GM21786 (cell line): ENCODE data around the gene WNT10A.

Experiments
- ATAC-seq: cut with Tn5 transposase; IDR thresholded peaks from one replicate; pipeline ENCODE4 v1.9.1; 2021; ENCODE audit not compliant: unreplicated experiment

The WNT10A gene

DNA sequence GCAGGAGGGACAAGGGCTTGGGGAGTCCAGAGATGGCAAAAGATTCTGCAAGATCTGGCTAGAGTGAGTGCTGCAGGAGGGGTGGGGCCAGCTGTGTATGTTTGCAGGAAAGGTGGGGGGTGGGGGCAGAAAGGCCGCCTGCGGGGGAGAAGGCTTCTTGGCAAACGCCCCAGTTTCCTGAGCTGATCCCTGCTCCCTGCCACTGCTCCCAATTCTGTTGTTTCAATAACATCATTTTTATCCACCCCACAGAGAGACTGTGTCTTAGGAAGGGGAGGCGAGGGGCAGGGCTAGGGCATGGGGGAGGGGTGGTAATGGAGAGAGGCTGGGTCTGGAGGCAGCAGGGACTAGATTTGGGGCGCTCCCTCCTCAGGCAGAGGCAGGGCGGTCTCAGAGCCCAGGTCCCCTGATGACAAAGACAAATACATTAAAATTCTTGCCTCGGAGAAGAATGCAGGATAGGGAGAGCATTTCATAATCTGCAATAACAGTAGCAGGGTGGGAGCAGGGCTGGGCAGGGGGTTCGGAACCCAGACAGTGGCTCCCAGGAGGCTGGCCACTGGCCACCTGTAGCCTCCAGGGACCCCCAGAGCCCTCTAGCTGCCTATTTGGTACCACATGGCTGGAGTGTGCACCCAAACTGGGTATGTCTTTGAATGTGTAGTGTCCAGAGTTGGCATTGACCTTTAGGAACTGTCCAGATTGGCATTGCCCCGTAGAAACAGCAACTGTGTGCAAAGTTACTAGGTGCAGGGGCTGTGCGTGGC, 23.1 kb upstream of the WNT10A start:
- no peak for ATAC-seq

DNA sequence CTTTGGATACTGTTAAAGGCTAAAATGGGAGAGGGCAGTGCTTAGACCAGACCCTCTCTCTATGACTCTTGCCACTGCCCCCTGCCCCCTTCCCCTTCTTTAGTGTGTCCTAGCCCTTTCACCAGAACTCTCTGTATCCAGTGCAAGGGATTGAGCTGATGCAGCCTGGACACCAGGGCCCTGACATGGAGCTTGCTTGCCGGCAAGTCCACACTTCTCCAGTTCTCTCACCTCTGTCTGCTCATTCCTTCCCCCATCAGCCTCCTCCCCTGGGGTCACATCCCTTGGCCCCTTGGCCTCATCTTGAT, 22.6 kb upstream of the WNT10A start:
- no peak for ATAC-seq

DNA sequence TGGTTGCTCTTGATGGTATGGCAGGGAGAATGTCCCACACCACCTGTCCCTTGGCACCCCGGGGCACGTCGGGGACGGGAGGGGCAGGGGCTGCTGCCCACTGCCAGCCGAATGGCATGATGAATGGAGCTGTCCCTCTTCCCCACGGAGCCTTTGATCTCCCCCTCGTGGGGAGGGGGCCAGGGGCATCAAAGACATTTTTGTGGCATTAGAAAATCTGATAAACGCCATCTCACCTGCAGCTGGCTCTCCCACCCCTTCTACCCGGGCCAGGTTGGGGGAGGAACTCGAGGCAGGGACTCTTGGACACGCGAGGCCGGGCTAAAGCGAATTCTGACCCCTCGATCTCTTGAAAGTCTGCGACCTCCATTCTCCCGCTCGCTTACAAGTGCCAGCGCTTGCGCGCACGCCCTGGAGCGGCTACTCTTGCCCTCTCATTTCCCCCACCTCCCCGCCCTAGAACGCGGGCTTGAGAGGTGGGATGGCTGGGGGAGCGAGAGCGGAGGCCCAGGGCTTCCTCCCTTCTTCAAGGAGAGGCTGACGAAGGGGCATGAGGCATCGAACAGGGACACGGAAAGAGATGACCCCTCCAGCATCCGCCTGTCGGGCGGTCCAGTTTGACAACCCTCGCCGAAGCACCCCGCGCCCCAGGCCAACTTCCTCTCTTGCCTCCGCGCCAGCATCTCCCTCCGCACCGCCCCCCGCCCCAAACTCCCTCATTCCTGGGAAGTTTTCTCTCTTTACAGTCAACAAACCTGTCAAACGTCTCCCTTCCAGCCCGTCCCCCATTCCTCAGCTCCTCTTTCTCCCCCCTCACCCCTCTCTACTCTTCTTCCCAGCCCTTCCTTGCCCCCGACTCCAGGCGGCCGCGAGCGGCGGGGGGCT, 21.7 kb upstream of the WNT10A start:
- ATAC-seq, result no peak

DNA sequence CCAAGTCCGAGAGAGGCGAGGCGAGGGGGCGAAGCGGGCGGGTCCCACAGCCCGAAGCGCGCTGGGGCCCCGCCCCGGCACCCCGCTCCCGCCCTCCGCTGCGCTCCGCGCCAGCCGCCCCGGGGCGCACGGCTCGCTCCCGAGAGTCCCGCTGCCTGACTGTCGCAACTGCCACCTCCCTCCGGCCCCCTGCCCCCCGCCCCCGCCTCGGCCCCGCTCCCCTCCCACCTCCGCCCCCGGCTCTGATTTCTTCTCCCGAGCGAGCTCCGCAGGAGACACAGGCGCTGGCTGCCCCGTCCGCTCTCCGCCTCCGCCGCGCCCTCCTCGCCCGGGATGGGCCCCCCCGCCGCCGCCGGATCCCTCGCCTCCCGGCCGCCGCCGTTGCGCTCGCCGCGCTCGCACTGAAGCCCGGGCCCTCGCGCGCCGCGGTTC, 21.1 kb upstream of the WNT10A start, which contains the start of gene WNT6:
Gene WNT6, plus strand, starts transcription at position 250 of the 432 bp plus-strand sequence. CDS start 233 bp downstream, outside the sequence.
- no peak for ATAC-seq

DNA sequence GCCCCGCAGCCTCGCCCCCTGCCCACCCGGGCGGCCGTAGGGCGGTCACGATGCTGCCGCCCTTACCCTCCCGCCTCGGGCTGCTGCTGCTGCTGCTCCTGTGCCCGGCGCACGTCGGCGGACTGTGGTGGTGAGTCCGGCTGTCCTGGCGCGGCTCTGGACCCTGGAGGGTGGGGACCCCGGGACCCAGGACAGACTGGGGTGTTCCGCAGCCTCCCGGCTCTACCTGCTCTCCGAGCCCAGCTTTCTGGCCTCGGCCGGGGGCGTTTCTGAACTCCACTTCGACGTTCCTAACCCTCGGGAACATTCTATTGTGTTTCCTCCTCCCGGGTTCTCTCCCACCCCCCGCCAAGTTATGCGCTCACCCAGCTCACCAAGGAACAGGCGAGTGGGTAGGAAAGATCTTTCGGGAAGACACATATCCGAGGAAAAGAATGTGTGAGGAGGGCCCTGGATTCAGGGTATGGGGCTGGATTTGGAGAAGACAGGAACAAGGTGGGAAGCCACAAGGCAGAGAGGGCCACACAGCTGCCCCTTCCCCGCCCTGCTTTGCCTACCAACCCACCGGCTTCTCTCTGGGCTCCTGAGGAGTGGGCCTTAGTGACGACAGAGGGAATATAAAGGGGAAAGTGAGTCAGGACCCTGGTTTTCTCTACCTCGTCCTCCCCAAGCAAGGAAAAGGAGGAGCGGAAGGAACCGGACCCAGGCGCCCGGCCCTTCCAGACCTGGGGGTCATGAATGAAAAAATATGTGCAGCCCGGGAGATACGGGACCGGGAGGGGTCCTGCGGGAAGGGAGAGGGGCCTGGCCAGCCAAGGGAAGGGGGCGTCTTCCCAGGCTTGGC, 20.4 kb upstream of the WNT10A start:
- ATAC-seq, result no peak

DNA sequence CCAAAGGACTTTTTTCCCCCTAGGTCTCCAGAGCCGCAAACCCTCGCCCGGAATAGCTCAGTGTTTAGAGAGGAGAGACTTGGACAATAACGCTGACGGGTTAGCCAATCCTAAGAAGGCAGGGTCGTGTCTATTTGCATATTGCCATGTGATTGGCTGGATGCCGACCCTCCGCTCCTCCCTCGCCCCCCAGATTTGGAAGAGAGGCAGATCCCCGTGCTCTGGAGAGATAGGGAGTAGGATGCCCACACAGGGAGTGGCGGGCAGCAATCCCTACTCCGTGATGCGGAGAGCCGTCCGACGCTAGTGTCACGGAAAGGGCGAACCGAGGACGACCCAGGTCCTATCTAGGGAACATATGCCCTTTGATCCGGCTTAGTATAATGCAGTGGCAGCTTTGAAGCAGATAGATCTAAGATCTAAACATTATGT, 19.7 kb upstream of the WNT10A start:
- ATAC-seq, result no peak

DNA sequence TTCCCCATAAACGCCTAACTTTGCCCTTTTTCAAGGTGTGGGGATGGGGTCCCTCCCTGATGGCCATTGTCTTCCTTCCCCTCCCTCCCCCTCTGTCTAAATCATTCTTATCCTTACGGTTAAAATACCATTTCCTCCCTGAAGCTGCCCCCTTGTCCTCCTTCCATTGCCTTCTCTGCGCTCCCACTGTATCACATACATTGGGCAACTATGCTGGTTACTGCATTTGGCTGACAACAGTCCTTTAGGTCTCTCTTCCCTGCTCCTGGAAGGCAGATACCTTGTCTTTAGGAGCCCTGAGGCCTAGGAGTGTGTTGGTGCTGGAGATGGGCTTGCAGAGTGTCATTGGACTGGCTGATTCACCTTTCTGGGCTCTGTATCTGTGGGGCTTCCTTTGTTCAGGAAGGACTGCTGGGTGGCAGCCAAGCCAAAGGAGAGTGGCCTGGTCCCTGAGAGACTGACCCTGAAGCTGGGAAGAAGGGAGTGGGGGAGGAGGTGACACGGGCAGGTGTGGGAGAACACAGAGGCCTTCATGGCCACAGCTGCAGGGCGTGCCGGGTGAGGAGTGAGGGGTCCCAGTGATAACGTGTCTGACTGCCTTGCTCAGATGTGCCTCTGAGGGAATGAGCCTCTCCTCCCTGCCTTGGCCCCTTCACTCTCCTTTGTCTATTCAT, 18.9 kb upstream of the WNT10A start:
- no peak for ATAC-seq

DNA sequence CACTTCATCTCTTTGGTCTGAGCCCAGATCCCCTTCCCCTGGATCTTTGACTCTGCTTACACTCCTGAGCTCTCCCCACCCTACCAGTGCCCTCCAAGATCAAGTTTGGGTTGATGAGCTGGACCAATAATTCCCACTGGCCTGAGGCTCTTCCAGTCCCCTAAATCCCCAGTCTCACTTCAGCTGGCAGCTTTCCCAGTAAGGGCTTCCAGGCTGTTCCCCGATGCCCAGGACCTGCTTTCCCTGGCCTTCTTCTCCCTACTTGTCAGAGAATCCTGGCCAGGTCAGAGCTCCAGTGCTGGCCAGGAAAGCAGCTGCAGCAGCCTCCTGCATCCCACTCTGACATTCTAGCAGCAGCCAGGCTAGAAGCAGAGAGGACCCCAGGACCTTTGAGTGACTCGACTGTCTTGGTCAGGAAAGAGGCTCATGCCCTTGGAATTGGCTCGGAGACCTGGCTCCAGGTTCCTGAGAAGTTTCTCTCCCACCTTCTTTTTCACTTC, 17.6 kb upstream of the WNT10A start:
- no peak for ATAC-seq

DNA sequence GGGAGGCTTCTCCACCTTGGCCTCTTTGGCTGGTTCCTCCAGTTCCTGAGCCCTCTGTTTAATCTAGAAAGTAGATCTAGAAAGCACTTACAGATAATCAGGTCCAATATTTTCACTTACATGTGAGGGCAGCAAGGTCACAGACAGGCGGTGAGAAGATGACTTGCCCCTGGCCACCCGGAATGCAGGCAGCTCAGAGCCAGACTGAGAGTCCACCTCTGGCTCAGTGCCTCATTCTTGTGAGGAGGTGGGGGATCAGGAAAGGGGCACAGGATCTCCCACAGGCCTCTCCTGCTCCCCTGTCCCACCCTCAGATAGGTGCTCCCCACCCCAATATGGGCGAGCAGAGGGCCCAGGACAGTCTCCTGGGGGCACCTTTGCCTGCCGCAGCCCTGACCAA, 15.3 kb upstream of the WNT10A start:
- no peak for ATAC-seq

DNA sequence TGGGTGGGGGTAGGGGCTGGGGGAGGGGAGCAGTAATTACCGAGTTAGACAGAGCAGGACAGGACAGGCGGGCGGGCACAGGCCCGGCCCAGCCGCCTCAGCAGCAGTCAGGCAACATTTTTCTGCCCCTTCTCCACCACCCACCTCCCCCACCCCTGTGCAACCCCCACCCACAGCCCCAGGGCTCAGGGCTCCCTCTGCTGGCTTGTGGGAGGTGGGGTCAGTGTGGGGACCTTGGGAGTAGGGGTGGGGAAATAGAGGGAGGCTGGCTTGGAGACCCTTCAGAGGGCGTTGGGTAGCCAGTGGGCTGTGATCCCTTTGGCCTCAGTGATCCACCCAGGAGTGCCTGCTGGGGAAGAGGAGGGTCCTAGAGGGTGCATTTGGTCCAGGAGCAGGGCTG, 14.7 kb upstream of the WNT10A start:
- no peak for ATAC-seq

DNA sequence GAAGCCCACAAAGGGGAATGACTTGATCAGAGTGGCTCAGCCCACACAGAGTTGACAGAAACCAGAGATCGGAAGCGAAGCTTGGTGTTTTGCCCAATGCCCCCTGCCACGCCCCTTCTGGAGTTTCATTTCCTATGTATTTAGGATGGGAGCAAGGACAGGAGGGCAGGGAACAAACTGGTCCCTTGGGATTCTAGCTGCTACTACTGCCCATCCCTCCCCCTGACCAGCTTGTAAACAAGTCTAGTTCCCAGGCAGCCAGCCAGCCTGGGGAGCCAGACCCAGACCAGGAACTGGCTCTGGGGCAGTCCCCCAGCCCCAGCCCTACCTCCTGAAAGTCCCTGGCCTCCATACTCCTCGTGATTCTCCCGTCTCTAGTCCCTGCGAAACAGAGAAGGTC, 12.8 kb upstream of the WNT10A start:
- no peak for ATAC-seq

DNA sequence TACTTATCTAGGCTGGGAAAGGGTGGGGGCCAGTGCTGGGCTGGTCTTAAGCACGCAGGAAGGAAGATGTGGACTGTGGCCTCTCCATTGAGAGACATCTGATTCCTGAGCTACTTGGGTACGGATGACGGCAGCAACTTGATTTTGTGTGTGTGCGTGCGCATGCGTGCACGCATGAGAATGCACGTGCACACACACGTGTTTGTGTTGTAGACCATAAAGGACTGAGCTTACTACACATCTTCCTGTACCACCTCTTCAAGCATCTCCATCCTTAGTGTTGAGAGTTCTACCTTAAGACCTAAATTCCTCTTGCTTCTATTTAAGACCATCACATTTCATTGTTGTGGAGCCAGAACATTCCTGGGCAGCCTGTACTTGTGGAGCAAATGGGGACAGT, 11.6 kb upstream of the WNT10A start:
- no peak for ATAC-seq

DNA sequence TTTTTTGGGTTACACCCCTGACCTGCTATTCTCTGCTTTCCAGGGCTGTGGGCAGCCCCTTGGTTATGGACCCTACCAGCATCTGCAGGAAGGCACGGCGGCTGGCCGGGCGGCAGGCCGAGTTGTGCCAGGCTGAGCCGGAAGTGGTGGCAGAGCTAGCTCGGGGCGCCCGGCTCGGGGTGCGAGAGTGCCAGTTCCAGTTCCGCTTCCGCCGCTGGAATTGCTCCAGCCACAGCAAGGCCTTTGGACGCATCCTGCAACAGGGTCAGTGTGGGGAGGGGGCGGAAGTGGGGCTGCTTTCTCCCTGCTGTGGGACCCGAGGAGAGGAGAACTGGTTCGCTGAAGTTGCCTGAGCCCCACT, 9.7 kb upstream of the WNT10A start:
- no peak for ATAC-seq

DNA sequence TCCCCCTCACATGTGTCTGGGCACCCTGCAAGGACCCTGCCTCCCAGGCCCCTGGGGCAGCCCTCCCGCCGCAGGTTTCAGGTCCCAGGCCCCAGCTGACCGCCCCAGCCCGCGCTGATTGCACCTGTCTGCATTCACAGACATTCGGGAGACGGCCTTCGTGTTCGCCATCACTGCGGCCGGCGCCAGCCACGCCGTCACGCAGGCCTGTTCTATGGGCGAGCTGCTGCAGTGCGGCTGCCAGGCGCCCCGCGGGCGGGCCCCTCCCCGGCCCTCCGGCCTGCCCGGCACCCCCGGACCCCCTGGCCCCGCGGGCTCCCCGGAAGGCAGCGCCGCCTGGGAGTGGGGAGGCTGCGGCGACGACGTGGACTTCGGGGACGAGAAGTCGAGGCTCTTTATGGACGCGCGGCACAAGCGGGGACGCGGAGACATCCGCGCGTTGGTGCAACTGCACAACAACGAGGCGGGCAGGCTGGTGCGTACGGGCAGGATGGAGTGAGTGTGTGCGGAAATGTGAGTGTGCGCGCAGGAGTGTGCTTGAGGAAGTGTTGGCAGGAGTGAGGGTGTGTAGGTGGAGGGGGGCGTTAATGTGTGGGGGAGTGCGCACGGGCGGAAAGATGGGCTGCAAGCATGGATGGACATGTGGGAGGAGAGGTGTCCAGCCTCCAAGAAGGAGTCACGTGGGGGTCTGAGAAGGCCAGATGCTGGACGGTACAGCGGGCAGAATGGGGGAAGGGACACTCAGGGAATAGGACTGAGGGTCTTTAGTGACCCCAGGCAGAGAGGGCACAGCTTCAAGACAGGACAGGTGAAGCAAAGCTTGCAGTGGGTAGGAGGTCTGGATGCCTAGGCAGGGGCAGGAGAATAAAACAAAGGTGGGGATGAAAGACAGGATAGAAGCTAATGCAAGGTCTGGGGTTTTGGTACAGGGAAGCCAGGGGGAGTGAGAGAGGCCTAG, 9.0 kb upstream of the WNT10A start:
- no peak for ATAC-seq

DNA sequence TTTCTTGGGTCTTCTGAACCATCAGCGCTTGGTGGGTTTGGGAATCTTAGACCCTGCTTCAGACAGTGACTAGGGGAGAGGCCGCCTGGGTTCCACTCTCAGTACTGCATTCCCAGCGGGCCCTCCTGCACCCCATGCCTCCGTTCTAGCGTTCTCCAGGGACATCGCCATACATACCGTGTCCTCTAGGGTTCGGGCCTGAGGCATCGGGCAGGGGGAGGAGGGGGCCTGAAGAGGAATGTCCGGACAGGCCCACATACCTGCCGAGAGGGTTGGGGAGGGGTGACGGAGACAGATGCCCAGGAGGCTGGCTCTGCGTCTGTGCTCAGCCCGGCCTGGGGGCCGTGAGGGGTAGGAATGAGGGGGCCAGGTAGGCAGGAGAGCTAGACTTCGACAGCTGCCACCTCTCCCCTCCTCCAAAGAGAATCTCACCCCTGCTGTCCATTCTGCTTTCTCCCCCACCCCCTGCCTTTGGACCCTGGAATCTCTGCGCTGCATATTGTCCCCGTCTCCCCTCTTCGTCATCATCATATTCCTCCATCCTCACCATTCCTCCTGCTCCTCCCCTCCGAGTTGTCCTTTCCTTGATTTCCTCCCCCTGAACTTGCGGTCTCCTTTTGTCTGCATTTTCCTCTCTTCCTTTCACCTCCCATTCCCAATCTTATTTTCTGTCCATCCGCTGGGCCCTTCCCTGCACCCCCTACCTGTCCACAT, 7.8 kb upstream of the WNT10A start:
- ATAC-seq, result no peak

DNA sequence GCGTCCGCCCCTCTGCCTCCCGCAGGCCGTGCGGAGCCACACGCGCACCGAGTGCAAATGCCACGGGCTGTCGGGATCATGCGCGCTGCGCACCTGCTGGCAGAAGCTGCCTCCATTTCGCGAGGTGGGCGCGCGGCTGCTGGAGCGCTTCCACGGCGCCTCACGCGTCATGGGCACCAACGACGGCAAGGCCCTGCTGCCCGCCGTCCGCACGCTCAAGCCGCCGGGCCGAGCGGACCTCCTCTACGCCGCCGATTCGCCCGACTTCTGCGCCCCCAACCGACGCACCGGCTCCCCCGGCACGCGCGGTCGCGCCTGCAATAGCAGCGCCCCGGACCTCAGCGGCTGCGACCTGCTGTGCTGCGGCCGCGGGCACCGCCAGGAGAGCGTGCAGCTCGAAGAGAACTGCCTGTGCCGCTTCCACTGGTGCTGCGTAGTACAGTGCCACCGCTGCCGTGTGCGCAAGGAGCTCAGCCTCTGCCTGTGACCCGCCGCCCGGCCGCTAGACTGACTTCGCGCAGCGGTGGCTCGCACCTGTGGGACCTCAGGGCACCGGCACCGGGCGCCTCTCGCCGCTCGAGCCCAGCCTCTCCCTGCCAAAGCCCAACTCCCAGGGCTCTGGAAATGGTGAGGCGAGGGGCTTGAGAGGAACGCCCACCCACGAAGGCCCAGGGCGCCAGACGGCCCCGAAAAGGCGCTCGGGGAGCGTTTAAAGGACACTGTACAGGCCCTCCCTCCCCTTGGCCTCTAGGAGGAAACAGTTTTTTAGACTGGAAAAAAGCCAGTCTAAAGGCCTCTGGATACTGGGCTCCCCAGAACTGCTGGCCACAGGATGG, 7.1 kb upstream of the WNT10A start:
- no peak for ATAC-seq

DNA sequence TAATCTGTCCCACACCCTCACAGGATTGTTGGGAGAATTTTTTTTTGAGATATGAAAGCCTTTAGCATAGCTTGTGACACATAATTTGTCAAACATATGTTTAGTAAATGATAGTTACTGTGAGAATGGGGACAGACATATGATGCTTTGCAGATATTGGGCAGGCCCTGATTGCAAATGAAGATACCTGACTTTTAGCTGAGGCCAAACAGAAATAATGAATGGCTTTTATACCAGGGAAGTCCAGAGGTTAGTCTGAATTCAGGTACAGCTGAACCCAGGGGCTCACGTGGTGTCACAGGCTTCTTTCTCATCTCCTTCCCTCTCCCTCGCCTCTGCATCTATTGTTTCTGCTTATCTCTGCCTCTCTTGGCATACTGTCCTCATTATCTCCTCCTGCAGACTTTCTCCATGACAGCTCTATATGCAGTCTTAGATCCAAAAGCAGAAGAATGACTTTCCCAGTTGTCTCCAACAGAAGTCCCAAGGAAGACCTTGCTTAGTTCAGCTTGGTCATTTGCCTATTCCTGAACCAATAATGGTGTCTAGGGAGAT, 4.9 kb upstream of the WNT10A start:
- no peak for ATAC-seq
